A549 (cell line): ENCODE data around the gene TRNP1. TPM values are rescaled to one million over a fixed set of nuclear protein-coding genes. Genes with fewer than 3 reads are reported as not detected.

ENCODE experiments used
- ATAC-seq, 2 experiments: fragments of 200-7000 bp in 1 of 2; fragments of >200 bp in 1 of 2; cut with Nextera tagmentation in 1 of 2; cut with Tn5 transposase in 1 of 2; 3 replicates each; pipeline versions ENCODE4 v1.8.0 to v1.9.1; 2018 to 2020; ENCODE audit warnings: mild to moderate bottlenecking in 1 of 2, moderate library complexity in 1 of 2
- CTCF ChIA-PET: fragments of 300-600 bp; sonication (Branson Sonifier 250); formaldehyde crosslinking; extraction: SDS; loops from one replicate; lab custom pipeline; 2021; ENCODE audit warnings: antibody characterized with exemption, inconsistent platforms; lab: Yijun Ruan, JAX
- POLR2A ChIA-PET: fragments of 350-600 bp; formaldehyde crosslinking; extraction: SDS; loops from one replicate; lab custom pipeline; 2021; ENCODE audit warnings: antibody characterized with exemption, inconsistent platforms; lab: Yijun Ruan, JAX
- DNase-seq, 2 experiments: peaks; one replicate each; pipeline versions ENCODE4 v3.0.0 to v3.0.0-alpha.2; 2011 to 2016; ENCODE audit warnings: low read depth in 1 of 2, low spot score in 1 of 2
- FAIRE-seq: peaks from 2 replicates; lab custom pipeline; 2011; peaks lifted over from hg19 to GRCh38; lab: Jason Lieb, UNC
- H3K27ac ChIP-seq, 2 experiments: fragments of >200 bp; sonication (Bioruptor Twin); formaldehyde crosslinking; 3 replicates each; pipeline ENCODE4 v1.5.1; 2016 to 2017
- H3K4me1 ChIP-seq: fragments of >200 bp; sonication (Bioruptor Twin); formaldehyde crosslinking; 3 replicates; pipeline ENCODE4 v1.6.1; 2016
- H3K4me2 ChIP-seq: fragments of >200 bp; sonication (Bioruptor Twin); formaldehyde crosslinking; 3 replicates; pipeline ENCODE4 v1.6.1; 2016
- H3K4me3 ChIP-seq: fragments of >200 bp; sonication (Bioruptor Twin); formaldehyde crosslinking; 3 replicates; pipeline ENCODE4 v1.5.1; 2016
- H3K9me3 ChIP-seq: fragments of >200 bp; sonication (Bioruptor Twin); formaldehyde crosslinking; 3 replicates; pipeline ENCODE4 v1.6.1; 2016
- BCL3 ChIP-seq: fragments of >200 bp; sonication (Bioruptor Twin); formaldehyde crosslinking; IDR thresholded peaks from 3 replicates; pipeline ENCODE4 v1.6.1; 2016
- BHLHE40 ChIP-seq: IDR thresholded peaks from 2 replicates; pipeline ENCODE4 v1.6.1; 2012; ENCODE audit warnings: low read depth, low read length, inconsistent platforms
- CBX2 ChIP-seq: fragments of 200-600 bp; sonication (generic); IDR thresholded peaks from 2 replicates; pipeline ENCODE4 v1.6.1; 2016; ENCODE audit warnings: low read depth, mild to moderate bottlenecking, borderline replicate concordance
- CEBPB ChIP-seq, 2 experiments: fragments of >200 bp in 1 of 2; sonication (Bioruptor Twin) in 1 of 2; formaldehyde crosslinking in 1 of 2; IDR thresholded peaks; 2 replicates each; pipeline ENCODE4 v1.6.1; 2012 to 2016
- CTCF ChIP-seq: fragments of >200 bp; sonication (Bioruptor Twin); formaldehyde crosslinking; IDR thresholded peaks from 3 replicates; pipeline ENCODE4 v1.5.1; 2016
- ESRRA ChIP-seq: fragments of 150-350 bp; IDR thresholded peaks from 2 replicates; pipeline ENCODE4 v1.6.1; 2014; ENCODE audit warnings: mild to moderate bottlenecking, low read length, borderline replicate concordance
- HDAC2 ChIP-seq: fragments of 200-600 bp; sonication (generic); IDR thresholded peaks from 2 replicates; pipeline ENCODE4 v1.6.1; 2016
- JUN ChIP-seq, 2 experiments: fragments of >200 bp; sonication (Bioruptor Twin); formaldehyde crosslinking; IDR thresholded peaks; 2 replicates in 1 of 2; 3 replicates in 1 of 2; pipeline ENCODE4 v1.6.1; 2016 to 2017
- KDM5A ChIP-seq: fragments of 200-600 bp; sonication (generic); IDR thresholded peaks from 2 replicates; pipeline ENCODE4 v1.6.1; 2016; ENCODE audit warnings: antibody characterized with exemption, mild to moderate bottlenecking
- MAX ChIP-seq: IDR thresholded peaks from 2 replicates; pipeline ENCODE4 v1.6.1; 2012
- NR3C1 ChIP-seq: fragments of >200 bp; sonication (Bioruptor Twin); formaldehyde crosslinking; IDR thresholded peaks from 3 replicates; pipeline ENCODE4 v1.6.1; 2017
- PHF8 ChIP-seq: fragments of 200-600 bp; sonication (generic); IDR thresholded peaks from 2 replicates; pipeline ENCODE4 v1.6.1; 2016; ENCODE audit warnings: low read depth, mild to moderate bottlenecking, antibody characterized with exemption, moderate library complexity, borderline replicate concordance
- RAD21 ChIP-seq, 2 experiments: fragments of >200 bp in 1 of 2; sonication (Bioruptor Twin) in 1 of 2; formaldehyde crosslinking in 1 of 2; IDR thresholded peaks in 1 of 2; conservative IDR thresholded peaks in 1 of 2; 2 replicates in 1 of 2; 3 replicates in 1 of 2; pipeline ENCODE4 v1.6.1; 2012 to 2018; ENCODE audit warnings: inconsistent platforms in 1 of 2
- RARB ChIP-seq: fragments of 250-450 bp; sonication (Bioruptor Pico); IDR thresholded peaks from 2 replicates; pipeline ENCODE4 v1.8.0; 2021; ENCODE audit warnings: mild to moderate bottlenecking, moderate library complexity
- SMC3 ChIP-seq: fragments of >200 bp; sonication (Bioruptor Twin); formaldehyde crosslinking; IDR thresholded peaks from 3 replicates; pipeline ENCODE4 v1.6.1; 2018; ENCODE audit warnings: inconsistent platforms
- SREBF2 ChIP-seq: fragments of 450-650 bp; IDR thresholded peaks from 2 replicates; pipeline ENCODE4 v1.6.1; 2014; ENCODE audit warnings: mild to moderate bottlenecking, moderate library complexity
- ZC3H11A ChIP-seq: fragments of 450-650 bp; IDR thresholded peaks from 2 replicates; pipeline ENCODE4 v1.6.1; 2014; ENCODE audit warnings: antibody characterized with exemption, mild to moderate bottlenecking
- ZSCAN20 ChIP-seq: fragments of 250-450 bp; sonication (Bioruptor Pico); IDR thresholded peaks from 2 replicates; pipeline ENCODE4 v1.8.0; 2022; ENCODE audit warnings: mild to moderate bottlenecking, moderate library complexity
- WGBS: methylation state at CpG from one replicate; pipeline ENCODE4 v1.1.6; 2017; ENCODE audit errors: missing lambda C conversion rate; 5-methylcytosine and 5-hydroxymethylcytosine counted together
- polyA plus RNA-seq, 4 experiments: library from polyadenylated mRNA; depleted of rRNA in 3 of 4; stranded (reverse); fragments of >200 nt; fragmentation: RNase III in 1 of 4; extraction: RNeasy Plus Mini Kit Qiagen cat#74134 plus additional on column Dnase treatment in 1 of 4; gene quantifications; 2 replicates in 3 of 4; 3 replicates in 1 of 4; pipeline ENCODE4 v1.2.3, GENCODE V29; 2011 to 2017

Gene TRNP1
- polyA plus RNA-seq, 2 of the 4 experiments (the other 2 are of a cell fraction) = 73.9 to 113 TPM

- CTCF ChIA-PET = interaction anchor here (6.5 to 19.8 kb wide), 2 partner anchors 25 to 48 kb away, joined by 80 to 516 read pairs; no protein-coding TSS in a partner anchor
- FAIRE-seq = no peak
- no peak for TF ChIP-seq HDAC2
- TF ChIP-seq MAX = no peak
- TF ChIP-seq ESRRA = no peak
- TF ChIP-seq SMC3 = no peak
- TF ChIP-seq BCL3 = no peak
- no peak for TF ChIP-seq CBX2
- TF ChIP-seq PHF8 = no peak
- TF ChIP-seq RAD21 (conservative IDR thresholded peaks at IDR 0.05 in 1 of 2, IDR thresholded peaks at IDR 0.05 in 1 of 2) = no peak
- no peak overlapping the region for H3K4me2 ChIP-seq
- 78% methylated on average over 6 of the region's 6 CpGs for WGBS
- no peak for ATAC-seq
- no peaks in the 10 kb centered on the region for H3K9me3 ChIP-seq
- H3K4me3 ChIP-seq = no peak overlapping the region
- no peak for DNase-seq
- POLR2A ChIA-PET = no interaction called here
- no peak overlapping the region for H3K27ac ChIP-seq
- H3K4me1 ChIP-seq = 0 out of 3 replicates have a peak, but pooled peaks cover 4% of the 10 kb centered on the region
Measured at GRCh38 chr1:27047914-27048313, 54.4 kb downstream of the TRNP1 start.

- POLR2A ChIA-PET = no interaction called here
- H3K27ac ChIP-seq = no peak overlapping the region
- 0 out of 3 replicates have a peak, but pooled peaks cover 4% of the 10 kb centered on the region for H3K4me1 ChIP-seq
- no peak overlapping the region for H3K4me2 ChIP-seq
- CTCF ChIA-PET = interaction anchor here (19.8 kb wide), 1 partner anchor 47 kb away, joined by 516 read pairs; no protein-coding TSS in a partner anchor
- no peak for DNase-seq
- WGBS = 46% methylated on average over 2 of the region's 2 CpGs
- no peaks in the 10 kb centered on the region for H3K9me3 ChIP-seq
- no peak overlapping the region for H3K4me3 ChIP-seq
- TF ChIP-seq RARB (no peak), NR3C1 (no peak), KDM5A (no peak), BHLHE40 (no peak), CEBPB (IDR thresholded peaks at IDR 0.05) (no peak), HDAC2 (no peak), ZC3H11A (no peak), SMC3 (no peak), JUN (IDR thresholded peaks at IDR 0.05) (no peak), SREBF2 (no peak), CTCF (no peak), MAX (no peak)
- no peak for ATAC-seq
- no peak for FAIRE-seq
Measured at GRCh38 chr1:27049100-27049499, 55.6 kb downstream of the TRNP1 start.

GRCh38 chr1:27049607-27050006, 56.1 kb downstream of the TRNP1 start:
- Histone ChIP-seq H3K9me3 (no peaks in the 10 kb centered on the region), H3K4me1 (0 out of 3 replicates have a peak, but pooled peaks cover 4% of the 10 kb centered on the region), H3K27ac (no peak overlapping the region), H3K4me3 (no peak overlapping the region), H3K4me2 (no peak overlapping the region)
- WGBS = 62% methylated on average over 3 of the region's 3 CpGs
- ATAC-seq = no peak
- CTCF ChIA-PET = interaction anchor here (0.6 to 19.8 kb wide), 2 partner anchors 46 to 71 kb away, joined by 3 to 516 read pairs; no protein-coding TSS in a partner anchor
- POLR2A ChIA-PET = no interaction called here
- no peak for FAIRE-seq
- no peak for TF ChIP-seq ZSCAN20 (CRISPR knock-in tag)
- DNase-seq = no peak

Other genes starting within 250 kb of the TRNP1 start
- 16.2 and 21.7 TPM in 2 replicates for gene PIGV, start 205.7 kb upstream of the TRNP1 start, polyA plus RNA-seq (2011; rRNA removed)
- 6.1 to 7.0 TPM (median 6.6 TPM) in 3 replicates for gene PIGV, start 205.7 kb upstream of the TRNP1 start, polyA plus RNA-seq (2017; fragmentation: RNase III; extraction: RNeasy Plus Mini Kit Qiagen cat#74134 plus additional on column Dnase treatment)
- gene ZDHHC18, start 167.0 kb upstream of the TRNP1 start, polyA plus RNA-seq (2011; rRNA removed) = 20.0 and 27.0 TPM in 2 replicates
- gene ZDHHC18, start 167.0 kb upstream of the TRNP1 start, polyA plus RNA-seq (2017; fragmentation: RNase III; extraction: RNeasy Plus Mini Kit Qiagen cat#74134 plus additional on column Dnase treatment) = 15.0 to 16.2 TPM (median 15.7 TPM) in 3 replicates
- 31.0 and 39.8 TPM in 2 replicates for gene SFN, start 130.5 kb upstream of the TRNP1 start, polyA plus RNA-seq (2011; rRNA removed)
- 114 to 150 TPM (median 141 TPM) in 3 replicates for gene SFN, start 130.5 kb upstream of the TRNP1 start, polyA plus RNA-seq (2017; fragmentation: RNase III; extraction: RNeasy Plus Mini Kit Qiagen cat#74134 plus additional on column Dnase treatment)
- 18.1 and 23.6 TPM in 2 replicates for gene GPN2, start 103.4 kb upstream of the TRNP1 start, polyA plus RNA-seq (2011; rRNA removed)
- 16.9 to 18.3 TPM (median 18.1 TPM) in 3 replicates for gene GPN2, start 103.4 kb upstream of the TRNP1 start, polyA plus RNA-seq (2017; fragmentation: RNase III; extraction: RNeasy Plus Mini Kit Qiagen cat#74134 plus additional on column Dnase treatment)
- gene GPATCH3, start 93.2 kb upstream of the TRNP1 start, polyA plus RNA-seq (2011; rRNA removed) = 4.9 and 5.4 TPM in 2 replicates
- gene GPATCH3, start 93.2 kb upstream of the TRNP1 start, polyA plus RNA-seq (2017; fragmentation: RNase III; extraction: RNeasy Plus Mini Kit Qiagen cat#74134 plus additional on column Dnase treatment) = 7.0 to 8.7 TPM (median 8.3 TPM) in 3 replicates
- not detected in 2 replicates for gene NR0B2, start 79.7 kb upstream of the TRNP1 start, polyA plus RNA-seq (2011; rRNA removed)
- not detected in 3 replicates for gene NR0B2, start 79.7 kb upstream of the TRNP1 start, polyA plus RNA-seq (2017; fragmentation: RNase III; extraction: RNeasy Plus Mini Kit Qiagen cat#74134 plus additional on column Dnase treatment)
- 54.8 and 79.0 TPM in 2 replicates for gene NUDC, start 71.9 kb upstream of the TRNP1 start, polyA plus RNA-seq (2011; rRNA removed)
- 133 to 150 TPM (median 134 TPM) in 3 replicates for gene NUDC, start 71.9 kb upstream of the TRNP1 start, polyA plus RNA-seq (2017; fragmentation: RNase III; extraction: RNeasy Plus Mini Kit Qiagen cat#74134 plus additional on column Dnase treatment)
- not detected in 2 replicates for gene KDF1, start 33.2 kb upstream of the TRNP1 start, polyA plus RNA-seq (2011; rRNA removed)
- not detected in 3 replicates for gene KDF1, start 33.2 kb upstream of the TRNP1 start, polyA plus RNA-seq (2017; fragmentation: RNase III; extraction: RNeasy Plus Mini Kit Qiagen cat#74134 plus additional on column Dnase treatment)
- 0.27 and 0.36 TPM in 2 replicates for gene TENT5B, start 19.2 kb downstream of the TRNP1 start, polyA plus RNA-seq (2011; rRNA removed)
- gene TENT5B, start 19.2 kb downstream of the TRNP1 start, polyA plus RNA-seq (2017; fragmentation: RNase III; extraction: RNeasy Plus Mini Kit Qiagen cat#74134 plus additional on column Dnase treatment) = 0.98 to 1.2 TPM (median 1.0 TPM) in 3 replicates
- 8.0 and 11.1 TPM in 2 replicates for gene SLC9A1, start 161.4 kb downstream of the TRNP1 start, polyA plus RNA-seq (2011; rRNA removed)
- 7.3 to 7.5 TPM (median 7.4 TPM) in 3 replicates for gene SLC9A1, start 161.4 kb downstream of the TRNP1 start, polyA plus RNA-seq (2017; fragmentation: RNase III; extraction: RNeasy Plus Mini Kit Qiagen cat#74134 plus additional on column Dnase treatment)
- 3.8 and 4.0 TPM in 2 replicates for gene WDTC1, start 240.9 kb downstream of the TRNP1 start, polyA plus RNA-seq (2011; rRNA removed)
- gene WDTC1, start 240.9 kb downstream of the TRNP1 start, polyA plus RNA-seq (2017; fragmentation: RNase III; extraction: RNeasy Plus Mini Kit Qiagen cat#74134 plus additional on column Dnase treatment) = 6.0 to 7.8 TPM (median 6.9 TPM) in 3 replicates